WTC11 (cell line): ENCODE data around the gene LIMA1.

ENCODE experiments used
- ATF3 ChIP-seq: sonication (generic); formaldehyde crosslinking; conservative IDR thresholded peaks from 2 replicates; pipeline ENCODE4 v1.8.1; 2022; ENCODE audit warnings: mild to moderate bottlenecking, missing genetic modification reagents
- CBFB ChIP-seq: sonication (generic); formaldehyde crosslinking; IDR thresholded peaks from 2 replicates; pipeline ENCODE4 v1.8.1; 2022; ENCODE audit warnings: mild to moderate bottlenecking, low read depth, missing genetic modification reagents
- CTCF ChIP-seq: fragments of 200-600 bp; IDR thresholded peaks from 2 replicates; pipeline ENCODE4 v1.8.0; 2022; ENCODE audit warnings: antibody characterized with exemption
- ESRRA ChIP-seq: sonication (generic); formaldehyde crosslinking; IDR thresholded peaks from 2 replicates; pipeline ENCODE4 v1.8.1; 2022; ENCODE audit warnings: mild to moderate bottlenecking, missing genetic modification reagents, borderline replicate concordance
- ETV6 ChIP-seq: sonication (generic); formaldehyde crosslinking; IDR thresholded peaks from 2 replicates; pipeline ENCODE4 v1.8.1; 2022; ENCODE audit warnings: mild to moderate bottlenecking, missing genetic modification reagents
- IRF2 ChIP-seq: sonication (generic); formaldehyde crosslinking; IDR thresholded peaks from 2 replicates; pipeline ENCODE4 v1.8.0; 2022; ENCODE audit warnings: low read depth, missing genetic modification reagents, borderline replicate concordance
- NR1H2 ChIP-seq: sonication (generic); formaldehyde crosslinking; IDR thresholded peaks from 2 replicates; pipeline ENCODE4 v1.9.0; 2021; ENCODE audit warnings: mild to moderate bottlenecking, moderate library complexity, missing genetic modification reagents
- USF2 ChIP-seq: sonication (generic); formaldehyde crosslinking; IDR thresholded peaks from 2 replicates; pipeline ENCODE4 v1.8.1; 2023; ENCODE audit warnings: mild to moderate bottlenecking, missing genetic modification reagents, moderate library complexity

- TF ChIP-seq ATF3: no peak
- no peak for TF ChIP-seq ETV6
- TF ChIP-seq CBFB (CRISPR knock-in tag): no peak
- TF ChIP-seq CTCF: no peak
- TF ChIP-seq IRF2 (CRISPR knock-in tag): no peak
- TF ChIP-seq NR1H2 (CRISPR knock-in tag): no peak
- TF ChIP-seq USF2 (CRISPR knock-in tag): no peak
- no peak for TF ChIP-seq ESRRA (CRISPR knock-in tag)
Observed at GRCh38 chr12:50276912-50277671, 6.2 kb downstream of the LIMA1 start.
